Measurements from ENCODE around the gene POU2AF1.
A peak's percentile ranks its signal among the peaks of the same experiment; 100 is the strongest.
"Not testable (repeated sequence)": the region's sequence is repeated elsewhere in the genome, so short reads cannot be mapped to it uniquely, and the experiment has no call there.

The POU2AF1 gene

DNA sequence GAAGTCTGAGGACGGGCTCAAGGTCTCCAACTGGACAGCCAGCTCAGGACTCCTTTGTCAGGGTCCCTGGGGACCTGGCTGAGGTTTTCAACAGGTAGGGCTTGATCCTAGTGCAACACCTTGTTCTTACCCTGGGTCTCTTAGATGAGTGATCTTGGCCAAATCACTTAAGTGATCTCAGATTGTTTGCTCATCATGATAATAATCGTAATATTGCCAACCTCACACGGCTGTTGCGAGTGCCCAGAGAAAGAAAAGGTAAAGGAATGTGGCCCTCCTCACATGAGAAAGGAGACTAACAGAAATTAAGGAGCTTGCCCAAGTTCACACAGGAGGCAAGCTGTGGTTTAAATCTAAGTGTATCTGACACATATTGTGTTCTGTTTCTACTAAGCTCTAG is 52.3 kb downstream of the POU2AF1 start:
- no peak for TF ChIP-seq CTCF (IDR thresholded peaks at IDR 0.05; ENCODE audit: low read depth, low read length, missing control alignments)
- no peak for DNase-seq (ENCODE audit: low read depth)
- in situ Hi-C loops (cut with HindIII; ENCODE audit: low sequenced_read_pairs): no loop called here
- no peak overlapping the region for H3K4me3 ChIP-seq (ENCODE audit: low read depth, low read length)

DNA sequence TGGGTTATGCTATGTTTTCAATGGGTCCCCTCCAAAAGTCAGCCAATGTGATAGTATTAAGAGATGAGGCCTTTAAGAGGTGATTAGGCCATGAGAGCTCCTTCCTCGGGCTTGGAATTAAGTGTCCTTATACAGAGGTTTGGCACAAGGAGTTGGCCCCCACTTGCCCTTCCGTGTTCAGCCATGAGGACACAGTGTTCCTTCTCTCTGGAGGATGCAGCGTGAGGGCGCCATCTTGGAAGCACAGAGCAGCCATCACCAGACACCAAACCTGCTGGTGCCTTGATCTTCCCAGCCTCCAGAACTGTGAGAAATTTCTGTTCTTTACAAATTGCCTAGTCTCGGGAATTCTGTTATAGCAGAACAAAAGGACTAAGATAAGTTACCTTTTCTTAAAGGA is 53.8 kb downstream of the POU2AF1 start:
- no peak for TF ChIP-seq CTCF (IDR thresholded peaks at IDR 0.05; ENCODE audit: low read depth, low read length, missing control alignments)
- in situ Hi-C loops (cut with HindIII; ENCODE audit: low sequenced_read_pairs): no loop called here

DNA sequence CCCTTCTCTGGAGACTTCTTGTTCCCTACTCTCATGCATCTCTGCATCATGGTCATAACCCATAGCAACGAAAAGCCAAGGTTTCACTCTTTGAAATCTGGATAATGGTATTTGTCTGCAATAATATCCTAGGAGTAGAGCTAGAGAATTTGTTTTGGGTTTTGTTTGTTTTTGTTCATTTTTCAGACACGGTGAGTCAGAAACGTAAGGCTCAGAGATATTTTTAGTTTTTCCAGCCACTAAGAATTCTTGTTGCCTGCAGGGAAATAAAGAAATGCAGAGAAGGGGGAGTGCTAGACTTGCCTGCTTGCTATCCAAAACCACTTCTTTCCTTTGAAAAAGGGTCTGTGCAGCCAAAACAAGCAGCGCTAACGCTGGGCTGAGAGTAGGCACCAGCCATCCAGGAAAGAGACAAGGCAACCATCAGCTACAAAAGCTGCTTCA is 54.8 kb downstream of the POU2AF1 start:
- in situ Hi-C loops (cut with HindIII; ENCODE audit: low sequenced_read_pairs): no loop called here
- peak; percentile 15 for DNase-seq (ENCODE audit: low read depth)
- H3K4me3 ChIP-seq (ENCODE audit: low read depth, low read length): no peak overlapping the region
- TF ChIP-seq CTCF (IDR thresholded peaks at IDR 0.05; ENCODE audit: low read depth, low read length, missing control alignments): no peak

More for the DNA sequence above, 53.8 kb downstream of the POU2AF1 start:
- no peak for DNase-seq (ENCODE audit: low read depth)
- no peak overlapping the region for H3K4me3 ChIP-seq (ENCODE audit: low read depth, low read length)

- TF ChIP-seq CTCF (IDR thresholded peaks at IDR 0.05; ENCODE audit: low read depth, low read length, missing control alignments): no peak
- no peak for DNase-seq (ENCODE audit: low read depth)
- in situ Hi-C loops (cut with HindIII; ENCODE audit: low sequenced_read_pairs): no loop called here
- no peak overlapping the region for H3K4me3 ChIP-seq (ENCODE audit: low read depth, low read length)
Measured at GRCh38 chr11:111322534-111322933, 56.5 kb downstream of the POU2AF1 start.

DNA sequence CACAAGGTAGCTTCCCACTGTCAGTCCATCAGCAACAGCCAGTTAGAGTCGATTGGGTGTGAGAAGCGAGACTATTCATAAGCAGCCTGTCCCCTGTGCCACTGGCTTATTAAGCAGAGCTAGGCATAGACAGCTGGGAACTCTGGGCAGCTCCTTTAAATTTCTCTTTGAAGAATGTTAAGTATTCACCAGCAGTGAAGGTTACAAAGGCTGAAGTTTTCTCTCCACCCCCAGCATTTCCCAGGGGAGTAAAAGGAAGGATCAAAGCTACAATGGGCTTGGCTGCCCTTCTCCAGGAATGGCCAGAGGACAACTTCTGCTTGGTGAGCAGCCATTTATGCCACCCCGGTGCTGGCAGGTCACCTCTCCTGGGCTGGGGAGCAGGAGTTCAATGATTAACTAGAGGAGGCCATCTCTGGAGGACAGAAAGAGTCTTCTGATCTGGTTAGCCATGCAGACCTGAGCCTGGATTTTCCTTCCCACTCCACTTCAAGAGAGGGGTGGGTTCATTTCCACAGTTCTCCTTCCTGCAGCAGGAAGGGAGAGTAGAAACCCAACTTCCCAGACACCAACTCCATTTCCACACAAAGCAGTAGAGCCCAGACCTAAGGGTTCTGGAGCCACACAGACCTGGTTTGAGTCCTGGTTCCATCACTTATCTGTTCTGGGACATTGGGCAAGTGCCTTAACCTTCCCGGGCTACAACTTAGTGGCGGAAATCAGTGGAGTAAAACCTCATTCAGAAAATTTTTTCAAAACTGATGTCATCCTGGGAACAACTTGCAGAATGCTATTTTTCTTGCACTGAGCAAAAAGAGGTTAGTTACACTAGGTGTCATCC is 58.1 kb downstream of the POU2AF1 start:
- no peak for DNase-seq (ENCODE audit: low read depth)
- no peak for TF ChIP-seq CTCF (IDR thresholded peaks at IDR 0.05; ENCODE audit: low read depth, low read length, missing control alignments)
- no peak overlapping the region for H3K4me3 ChIP-seq (ENCODE audit: low read depth, low read length)
- in situ Hi-C loops (cut with HindIII; ENCODE audit: low sequenced_read_pairs): no loop called here

- in situ Hi-C loops (cut with HindIII; ENCODE audit: low sequenced_read_pairs); DNase-seq (ENCODE audit: low read depth): not testable (repeated sequence)
Measured at GRCh38 chr11:111320199-111320598, 58.9 kb downstream of the POU2AF1 start.

GRCh38 chr11:111319296-111319695 is 59.8 kb downstream of the POU2AF1 start:
- in situ Hi-C loops (cut with HindIII; ENCODE audit: low sequenced_read_pairs): no loop called here

More at GRCh38 chr11:111320199-111320598, 58.9 kb downstream of the POU2AF1 start:
- H3K4me3 ChIP-seq (ENCODE audit: low read depth, low read length): not testable (repeated sequence)

More at GRCh38 chr11:111319296-111319695, 59.8 kb downstream of the POU2AF1 start:
- DNase-seq (ENCODE audit: low read depth): no peak
- no peak overlapping the region for H3K4me3 ChIP-seq (ENCODE audit: low read depth, low read length)
- no peak for TF ChIP-seq CTCF (IDR thresholded peaks at IDR 0.05; ENCODE audit: low read depth, low read length, missing control alignments)

Measured in astrocyte of the cerebellum (primary cell).